Measurements from ENCODE around the gene OR2V2. TPM values are rescaled to one million over a fixed set of nuclear protein-coding genes. Genes with fewer than 3 reads are reported as not detected.

OR2V2 gene
- total RNA-seq, 1 experiment from 2014 or later = not detected

GRCh38 chr5:181133610-181134231 lies 13.7 kb upstream of the OR2V2 start:
- Histone ChIP-seq H4K8ac (replicated peaks; ENCODE audit: insufficient read length, low read depth, low read length) (no peak overlapping the region), H2BK20ac (ENCODE audit: low read depth, low read length, poor library complexity, severe bottlenecking) (no peak overlapping the region), H3K4me1 (ENCODE audit: insufficient read depth, low read length) (no peaks in the 10 kb centered on the region), H3K4me2 (ENCODE audit: insufficient read depth, insufficient read length, low read length) (no peak overlapping the region), H3K79me2 (ENCODE audit: insufficient read depth, low read length) (no peaks in the 10 kb centered on the region), H3K79me1 (ENCODE audit: insufficient read depth, low read depth, low read length, poor library complexity, severe bottlenecking) (no peaks in the 10 kb centered on the region), H2BK5ac (ENCODE audit: insufficient read length, low read length) (no peak overlapping the region), H3K23me2 (ENCODE audit: insufficient read length, low read depth, low read length, poor library complexity, severe bottlenecking) (no peaks in the 10 kb centered on the region), H3K27me3 (ENCODE audit: insufficient read depth, low read length) (no peaks in the 10 kb centered on the region; the same call in 1 of the 2 replicates), H2BK15ac (ENCODE audit: low read depth, low read length) (no peak overlapping the region), H2AFZ (ENCODE audit: low read length) (no peak overlapping the region), H4K20me1 (ENCODE audit: control insufficient read depth, insufficient read depth, insufficient read length) (no peaks in the 10 kb centered on the region), H3K27ac (ENCODE audit: insufficient read length, low read depth, low read length) (no peak overlapping the region), H3K56ac (ENCODE audit: insufficient read length, low read depth, low read length) (no peak overlapping the region), H3K9ac (ENCODE audit: extremely low read depth, insufficient read length, low read length) (no peak overlapping the region), H3K4ac (ENCODE audit: low read depth, low read length) (no peak overlapping the region), H4K91ac (ENCODE audit: insufficient read length, low read depth, low read length) (no peak overlapping the region), H2AK5ac (ENCODE audit: insufficient read length, low read length) (no peak overlapping the region), H4K5ac (ENCODE audit: insufficient read length, low read depth, low read length) (no peak overlapping the region), H3K9me3 (ENCODE audit: control insufficient read depth, low read depth, low read length) (no peaks in the 10 kb centered on the region), H3K18ac (ENCODE audit: insufficient read length, low read depth, low read length) (no peak overlapping the region), H2BK120ac (ENCODE audit: low read depth, low read length, poor library complexity, severe bottlenecking) (no peak overlapping the region), H3T11ph (ENCODE audit: low read length) (no peak overlapping the region), H3K23ac (ENCODE audit: insufficient read length, low read depth, low read length) (no peak overlapping the region), H2BK12ac (ENCODE audit: insufficient read length, low read depth, low read length) (no peak overlapping the region), H3K14ac (ENCODE audit: insufficient read depth, low read length) (no peak overlapping the region)
- no peak overlapping the region for H3K27ac Mint-ChIP-seq
- peaks cover 30% of the 10 kb centered on the region for H3K27me3 Mint-ChIP-seq (ENCODE audit: low read depth)
- 0 out of 4 replicates have a peak, but pooled peaks cover 0 to 2% of the 10 kb centered on the region in 2 experiments for H3K4me1 Mint-ChIP-seq
- TF ChIP-seq CTCF (conservative IDR thresholded peaks at IDR 0.05) = no peak
- H3K36me3 Mint-ChIP-seq (ENCODE audit: insufficient read depth in 1 of 3, low read depth in 3 of 3) = no peaks in the 10 kb centered on the region
- no peak overlapping the region for H3K4me3 Mint-ChIP-seq
- H3K9me3 Mint-ChIP-seq = peaks cover 0 to 6% of the 10 kb centered on the region in 2 experiments; a peak in 2 of 5 replicates
- 100% methylated on average over 1 of the region's 10 CpGs for WGBS (ENCODE audit: extremely low coverage, insufficient read length, low lambda C conversion rate)
- no peak for DNase-seq

Measured in H9 (cell line).